WTC11 (cell line): ENCODE data around the gene UBAP2. TPM values are rescaled to one million over a fixed set of nuclear protein-coding genes. Genes with fewer than 3 reads are reported as not detected.

Source experiments
- ATAC-seq: fragments of 200-7000 bp; cut with Tn5 transposase; 2 replicates; pipeline ENCODE4 v1.10.0; 2021; ENCODE audit warnings: mild to moderate bottlenecking, moderate library complexity
- CTCF ChIA-PET: fragments of 300-600 bp; sonication (Branson Sonifier 250); formaldehyde crosslinking; loops from one replicate; lab custom pipeline; 2021; ENCODE audit warnings: antibody characterized with exemption; lab: Charles Lee
- POLR2A ChIA-PET: fragments of 350-600 bp; sonication (Branson Sonifier 250); formaldehyde crosslinking; loops from one replicate; lab custom pipeline; 2021; ENCODE audit warnings: antibody characterized with exemption; lab: Charles Lee
- DNase-seq: peaks from one replicate; pipeline ENCODE4 v3.0.0; 2021; ENCODE audit warnings: low spot score
- H3K27ac Mint-ChIP-seq: 2 replicates; pipeline ENCODE4 v1.8.0; 2021; ENCODE audit warnings: mixed read lengths
- H3K27me3 Mint-ChIP-seq: 2 replicates; pipeline ENCODE4 v1.8.0; 2021; ENCODE audit warnings: low read depth, mild to moderate bottlenecking, moderate library complexity, mixed read lengths
- H3K36me3 Mint-ChIP-seq: 2 replicates; pipeline ENCODE4 v1.8.0; 2021; ENCODE audit warnings: mixed read lengths
- H3K4me1 Mint-ChIP-seq: 2 replicates; pipeline ENCODE4 v1.8.0; 2022; ENCODE audit warnings: mixed read lengths
- H3K4me3 Mint-ChIP-seq: 2 replicates; pipeline ENCODE4 v1.8.0; 2021; ENCODE audit warnings: mild to moderate bottlenecking, moderate library complexity, mixed read lengths
- H3K9me3 Mint-ChIP-seq: 2 replicates; pipeline ENCODE4 v1.8.0; 2021; ENCODE audit warnings: mixed read lengths
- AFF4 ChIP-seq: sonication (generic); formaldehyde crosslinking; IDR thresholded peaks from 2 replicates; pipeline ENCODE4 v1.8.1; 2023; ENCODE audit warnings: mild to moderate bottlenecking, missing genetic modification reagents, borderline replicate concordance
- CREM ChIP-seq: sonication (generic); formaldehyde crosslinking; IDR thresholded peaks from 2 replicates; pipeline ENCODE4 v1.8.1; 2022; ENCODE audit warnings: mild to moderate bottlenecking, missing genetic modification reagents, moderate library complexity
- E2F4 ChIP-seq: sonication (generic); formaldehyde crosslinking; IDR thresholded peaks from 2 replicates; pipeline ENCODE4 v1.8.1; 2022; ENCODE audit warnings: low read depth, mild to moderate bottlenecking, moderate library complexity, missing genetic modification reagents, borderline replicate concordance
- ERG ChIP-seq: fragments of 250-450 bp; sonication (Bioruptor Pico); IDR thresholded peaks from 2 replicates; pipeline ENCODE4 v1.8.0; 2021; ENCODE audit warnings: mild to moderate bottlenecking
- ETV6 ChIP-seq: sonication (generic); formaldehyde crosslinking; IDR thresholded peaks from 2 replicates; pipeline ENCODE4 v1.8.1; 2022; ENCODE audit warnings: mild to moderate bottlenecking, missing genetic modification reagents
- FOXK1 ChIP-seq: sonication (generic); formaldehyde crosslinking; IDR thresholded peaks from 2 replicates; pipeline ENCODE4 v1.8.0; 2022; ENCODE audit warnings: mild to moderate bottlenecking, moderate library complexity, missing genetic modification reagents
- GABPB1 ChIP-seq: sonication (generic); formaldehyde crosslinking; IDR thresholded peaks from 2 replicates; pipeline ENCODE4 v1.8.1; 2023; ENCODE audit warnings: mild to moderate bottlenecking, missing genetic modification reagents
- IRF2 ChIP-seq: sonication (generic); formaldehyde crosslinking; IDR thresholded peaks from 2 replicates; pipeline ENCODE4 v1.8.0; 2022; ENCODE audit warnings: low read depth, missing genetic modification reagents, borderline replicate concordance
- JAZF1 ChIP-seq: fragments of 250-450 bp; sonication (Bioruptor Pico); IDR thresholded peaks from 2 replicates; pipeline ENCODE4 v1.9.0; 2021; ENCODE audit warnings: moderate library complexity, mild to moderate bottlenecking, inconsistent platforms
- KAT7 ChIP-seq: sonication (generic); formaldehyde crosslinking; IDR thresholded peaks from 2 replicates; pipeline ENCODE4 v1.8.1; 2023; ENCODE audit warnings: missing genetic modification reagents, mild to moderate bottlenecking, borderline replicate concordance
- MAX ChIP-seq: sonication (generic); formaldehyde crosslinking; IDR thresholded peaks from 2 replicates; pipeline ENCODE4 v1.8.0; 2022; ENCODE audit warnings: mild to moderate bottlenecking, missing genetic modification reagents
- MXD4 ChIP-seq: fragments of 250-450 bp; sonication (Bioruptor Pico); IDR thresholded peaks from 2 replicates; pipeline ENCODE4 v1.8.0; 2021; ENCODE audit warnings: mild to moderate bottlenecking, moderate library complexity, borderline replicate concordance
- NFE2L1 ChIP-seq: sonication (generic); formaldehyde crosslinking; IDR thresholded peaks from 2 replicates; pipeline ENCODE4 v1.8.1; 2023; ENCODE audit warnings: missing genetic modification reagents
- NFYB ChIP-seq: sonication (generic); formaldehyde crosslinking; conservative IDR thresholded peaks from 2 replicates; pipeline ENCODE4 v1.8.0; 2022; ENCODE audit warnings: low read depth, missing genetic modification reagents
- NR1H2 ChIP-seq: sonication (generic); formaldehyde crosslinking; IDR thresholded peaks from 2 replicates; pipeline ENCODE4 v1.9.0; 2021; ENCODE audit warnings: mild to moderate bottlenecking, moderate library complexity, missing genetic modification reagents
- RORB ChIP-seq: fragments of 250-450 bp; sonication (Bioruptor Pico); IDR thresholded peaks from 2 replicates; pipeline ENCODE4 v1.9.0; 2021; ENCODE audit warnings: mild to moderate bottlenecking
- SMAD3 ChIP-seq: sonication (generic); formaldehyde crosslinking; IDR thresholded peaks from 2 replicates; pipeline ENCODE4 v1.8.0; 2022; ENCODE audit warnings: missing genetic modification reagents, mild to moderate bottlenecking, borderline replicate concordance
- TEAD1 ChIP-seq: sonication (generic); formaldehyde crosslinking; IDR thresholded peaks from 2 replicates; pipeline ENCODE4 v1.8.0; 2022; ENCODE audit warnings: mild to moderate bottlenecking, missing genetic modification reagents
- ZNF263 ChIP-seq: sonication (generic); formaldehyde crosslinking; IDR thresholded peaks from 2 replicates; pipeline ENCODE4 v1.8.1; 2022; ENCODE audit warnings: low read depth, mild to moderate bottlenecking, moderate library complexity, missing genetic modification reagents
- ZNF317 ChIP-seq: sonication (generic); formaldehyde crosslinking; IDR thresholded peaks from 2 replicates; pipeline ENCODE4 v1.8.1; 2023; ENCODE audit warnings: low read depth, mild to moderate bottlenecking, moderate library complexity, missing genetic modification reagents, borderline replicate concordance
- ZNF396 ChIP-seq: fragments of 250-450 bp; sonication (Bioruptor Pico); IDR thresholded peaks from 2 replicates; pipeline ENCODE4 v1.8.0; 2021; ENCODE audit warnings: mild to moderate bottlenecking, moderate library complexity, borderline replicate concordance
- ZNF671 ChIP-seq: fragments of 250-450 bp; sonication (Bioruptor Pico); IDR thresholded peaks from 2 replicates; pipeline ENCODE4 v1.8.0; 2021; ENCODE audit warnings: mild to moderate bottlenecking
- total RNA-seq: library from RNA; stranded (reverse); gene quantifications from 3 replicates; pipeline ENCODE4 v1.2.3, GENCODE V29; 2021
- TF ChIP-seq, protein P1 (sequence below): sonication (generic); formaldehyde crosslinking; IDR thresholded peaks from 2 replicates; pipeline ENCODE4 v1.8.0; 2022; ENCODE audit warnings: mild to moderate bottlenecking, missing genetic modification reagents
- TF ChIP-seq, protein P2 (sequence below): fragments of 250-450 bp; sonication (Bioruptor Pico); IDR thresholded peaks from 2 replicates; pipeline ENCODE4 v2.1.2; 2022; ENCODE audit warnings: mild to moderate bottlenecking, moderate library complexity
- TF ChIP-seq, protein P3 (sequence below): fragments of 250-450 bp; sonication (Bioruptor Pico); IDR thresholded peaks from 2 replicates; pipeline ENCODE4 v1.9.0; 2021; ENCODE audit warnings: mild to moderate bottlenecking

Gene UBAP2
- total RNA-seq, 1 experiment from 2014 or later: 63.9 TPM

GRCh38 chr9:33993104-33993503 is 55.6 kb downstream of the UBAP2 start:
- H3K9me3 Mint-ChIP-seq: no peaks in the 10 kb centered on the region
- POLR2A ChIA-PET: interaction anchor here (0.6 kb wide), 1 partner anchor 14 kb away, joined by 3 read pairs; no protein-coding TSS in a partner anchor
- H3K36me3 Mint-ChIP-seq: peaks cover 36% of the 10 kb centered on the region

DNA sequence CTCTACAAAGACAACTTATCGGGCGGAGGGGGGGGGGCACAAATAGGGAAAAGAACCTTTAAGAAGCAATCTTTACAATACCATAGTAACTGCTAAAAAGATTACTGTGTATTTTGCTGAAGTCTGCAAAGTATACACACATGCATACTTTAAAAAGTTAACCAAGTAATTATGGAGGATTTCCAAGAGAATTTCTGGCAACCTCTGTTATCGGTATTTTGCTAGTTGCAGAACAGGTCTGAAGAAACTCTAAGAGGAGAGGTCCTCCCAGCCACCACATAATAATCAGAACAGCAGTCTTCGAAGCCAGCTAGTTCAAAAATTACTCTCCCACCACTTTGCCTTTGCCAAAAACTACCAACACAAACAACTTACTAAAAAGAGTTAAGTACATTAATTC is 56.1 kb downstream of the UBAP2 start:
- H3K27me3 Mint-ChIP-seq: no peaks in the 10 kb centered on the region
- DNase-seq: no peak
- TF ChIP-seq E2F4 (CRISPR knock-in tag): no peak
- no peak for TF ChIP-seq ZNF671 (CRISPR knock-in tag)
- TF ChIP-seq IRF2 (CRISPR knock-in tag): no peak
- TF ChIP-seq AFF4: no peak
- no peak for TF ChIP-seq NFYB (CRISPR knock-in tag)
- TF ChIP-seq CREM (CRISPR knock-in tag): no peak
- TF ChIP-seq ETV6: no peak
- TF ChIP-seq, protein P1, sequence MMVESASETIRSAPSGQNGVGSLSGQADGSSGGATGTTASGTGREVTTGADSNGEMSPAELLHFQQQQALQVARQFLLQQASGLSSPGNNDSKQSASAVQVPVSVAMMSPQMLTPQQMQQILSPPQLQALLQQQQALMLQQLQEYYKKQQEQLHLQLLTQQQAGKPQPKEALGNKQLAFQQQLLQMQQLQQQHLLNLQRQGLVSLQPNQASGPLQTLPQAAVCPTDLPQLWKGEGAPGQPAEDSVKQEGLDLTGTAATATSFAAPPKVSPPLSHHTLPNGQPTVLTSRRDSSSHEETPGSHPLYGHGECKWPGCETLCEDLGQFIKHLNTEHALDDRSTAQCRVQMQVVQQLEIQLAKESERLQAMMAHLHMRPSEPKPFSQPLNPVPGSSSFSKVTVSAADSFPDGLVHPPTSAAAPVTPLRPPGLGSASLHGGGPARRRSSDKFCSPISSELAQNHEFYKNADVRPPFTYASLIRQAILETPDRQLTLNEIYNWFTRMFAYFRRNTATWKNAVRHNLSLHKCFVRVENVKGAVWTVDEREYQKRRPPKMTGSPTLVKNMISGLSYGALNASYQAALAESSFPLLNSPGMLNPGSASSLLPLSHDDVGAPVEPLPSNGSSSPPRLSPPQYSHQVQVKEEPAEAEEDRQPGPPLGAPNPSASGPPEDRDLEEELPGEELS (CRISPR knock-in tag): no peak
- TF ChIP-seq FOXK1 (CRISPR knock-in tag): no peak
- no peak for TF ChIP-seq KAT7 (CRISPR knock-in tag)

More at GRCh38 chr9:33993104-33993503, 55.6 kb downstream of the UBAP2 start:
- CTCF ChIA-PET: interaction anchor here (0.6 kb wide), 1 partner anchor 445 kb away, joined by 3 read pairs; no protein-coding TSS in a partner anchor
- DNase-seq: no peak
- Mint-ChIP-seq H3K4me3 (no peak overlapping the region), H3K27ac (no peak overlapping the region), H3K27me3 (no peaks in the 10 kb centered on the region), H3K4me1 (no peaks in the 10 kb centered on the region)
- ATAC-seq: no peak
- TF ChIP-seq SMAD3 (CRISPR knock-in tag): no peak
- TF ChIP-seq ZNF317 (CRISPR knock-in tag): no peak
- TF ChIP-seq, protein P2, sequence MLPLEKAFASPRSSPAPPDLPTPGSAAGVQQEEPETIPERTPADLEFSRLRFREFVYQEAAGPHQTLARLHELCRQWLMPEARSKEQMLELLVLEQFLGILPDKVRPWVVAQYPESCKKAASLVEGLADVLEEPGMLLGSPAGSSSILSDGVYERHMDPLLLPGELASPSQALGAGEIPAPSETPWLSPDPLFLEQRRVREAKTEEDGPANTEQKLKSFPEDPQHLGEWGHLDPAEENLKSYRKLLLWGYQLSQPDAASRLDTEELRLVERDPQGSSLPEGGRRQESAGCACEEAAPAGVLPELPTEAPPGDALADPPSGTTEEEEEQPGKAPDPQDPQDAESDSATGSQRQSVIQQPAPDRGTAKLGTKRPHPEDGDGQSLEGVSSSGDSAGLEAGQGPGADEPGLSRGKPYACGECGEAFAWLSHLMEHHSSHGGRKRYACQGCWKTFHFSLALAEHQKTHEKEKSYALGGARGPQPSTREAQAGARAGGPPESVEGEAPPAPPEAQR (CRISPR knock-in tag): no peak
- TF ChIP-seq, protein P1 (CRISPR knock-in tag): no peak
- no peak for TF ChIP-seq ZNF396 (CRISPR knock-in tag)
- TF ChIP-seq GABPB1 (CRISPR knock-in tag): no peak
- no peak for TF ChIP-seq ZNF263 (CRISPR knock-in tag)
- no peak for TF ChIP-seq ERG (CRISPR knock-in tag)
- no peak for TF ChIP-seq IRF2 (CRISPR knock-in tag)
- TF ChIP-seq MXD4 (CRISPR knock-in tag): no peak
- TF ChIP-seq NFE2L1 (CRISPR knock-in tag): no peak
- no peak for TF ChIP-seq JAZF1
- TF ChIP-seq, protein P3, sequence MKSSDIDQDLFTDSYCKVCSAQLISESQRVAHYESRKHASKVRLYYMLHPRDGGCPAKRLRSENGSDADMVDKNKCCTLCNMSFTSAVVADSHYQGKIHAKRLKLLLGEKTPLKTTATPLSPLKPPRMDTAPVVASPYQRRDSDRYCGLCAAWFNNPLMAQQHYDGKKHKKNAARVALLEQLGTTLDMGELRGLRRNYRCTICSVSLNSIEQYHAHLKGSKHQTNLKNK (CRISPR knock-in tag): no peak
- no peak for TF ChIP-seq RORB (CRISPR knock-in tag)
- TF ChIP-seq TEAD1 (CRISPR knock-in tag): no peak
- no peak for TF ChIP-seq NR1H2 (CRISPR knock-in tag)
- no peak for TF ChIP-seq MAX (CRISPR knock-in tag)

More for the DNA sequence above, 56.1 kb downstream of the UBAP2 start:
- Mint-ChIP-seq H3K27ac (no peak overlapping the region), H3K36me3 (peaks cover 36% of the 10 kb centered on the region), H3K4me1 (no peaks in the 10 kb centered on the region), H3K9me3 (no peaks in the 10 kb centered on the region), H3K4me3 (no peak overlapping the region)
- CTCF ChIA-PET: no interaction called here
- no peak for ATAC-seq
- POLR2A ChIA-PET: interaction anchor here (0.6 kb wide), 1 partner anchor 82 kb away, joined by 3 read pairs; no protein-coding TSS in a partner anchor
